Upper lobe of left lung (tissue), 6 donors: ENCODE results near the gene ST3GAL6. TPM values are rescaled to one million over a fixed set of nuclear protein-coding genes. Genes with fewer than 3 reads are reported as not detected.

Experiments used
- ATAC-seq, 2 donors: fragments of 200-7000 bp; cut with Tn5 transposase; one replicate each; pipeline ENCODE4 v1.9.1; 2022; ENCODE audit warnings: mild to moderate bottlenecking in 2 of 2, moderate library complexity in 2 of 2; ENCODE audit not compliant: low FRiP score in 2 of 2
- DNase-seq, 2 donors: peaks; one replicate each; pipeline ENCODE4 v3.0.0-alpha.2; 2019 to 2020
- H3K27ac ChIP-seq, 4 donors: fragments of 200-600 bp; sonication (generic); one replicate each; pipeline ENCODE4 v1.5.1; 2016 to 2019
- H3K27me3 ChIP-seq, 4 donors: fragments of 200-600 bp; sonication (generic); one replicate each; pipeline ENCODE4 v1.5.1; 2017 to 2019
- H3K36me3 ChIP-seq, 4 donors: fragments of 200-600 bp; sonication (generic); one replicate each; pipeline ENCODE4 v1.5.1; 2016 to 2019
- H3K4me1 ChIP-seq, 4 donors: fragments of 200-600 bp; sonication (generic); one replicate each; pipeline ENCODE4 v1.5.1; 2018 to 2019
- H3K4me3 ChIP-seq, 4 donors: fragments of 200-600 bp; sonication (generic); one replicate each; pipeline ENCODE4 v1.5.1; 2017 to 2019; ENCODE audit warnings: mild to moderate bottlenecking in 2 of 4, moderate library complexity in 1 of 4
- H3K9me3 ChIP-seq, 4 donors: fragments of 200-600 bp; sonication (generic); one replicate each; pipeline ENCODE4 v1.5.1; 2018 to 2019
- CTCF ChIP-seq, 6 experiments: fragments of 450-650 bp in 4 of 6; fragments of 200-600 bp in 2 of 6; sonication (generic) in 2 of 6; IDR thresholded peaks; one replicate each; pipeline ENCODE4 v1.5.1; 2016 to 2019; ENCODE audit warnings: antibody characterized with exemption in 6 of 6
- EP300 ChIP-seq, 4 donors: sonication (generic); formaldehyde crosslinking; IDR thresholded peaks; one replicate each; pipeline ENCODE4 v1.5.1; 2017; ENCODE audit warnings: antibody characterized with exemption in 4 of 4, control low read depth in 2 of 4
- POLR2A ChIP-seq, 4 donors: fragments of 450-650 bp; IDR thresholded peaks; one replicate each; pipeline ENCODE4 v1.5.1; 2016 to 2017; ENCODE audit warnings: antibody characterized with exemption in 4 of 4, mild to moderate bottlenecking in 2 of 4
- POLR2AphosphoS5 ChIP-seq, 2 donors: sonication (generic); formaldehyde crosslinking; IDR thresholded peaks; one replicate each; pipeline ENCODE4 v1.5.1; 2017; ENCODE audit warnings: antibody characterized with exemption in 2 of 2
- WGBS, 2 donors: methylation state at CpG; one replicate each; pipeline ENCODE4 v1.1.5; 2017 to 2018; 5-methylcytosine and 5-hydroxymethylcytosine counted together
- total RNA-seq, 6 donors: library from RNA; depleted of rRNA in 4 of 6; stranded (reverse); fragments of >200 nt in 4 of 6; gene quantifications; one replicate each; pipeline versions ENCODE4 v1.1.0 to v1.2.1, GENCODE V29; 2016 to 2021
- donor health status: DM: no; HTN: no; CAD: no; lungs with moderate emphysema.
- donor health status: DM: no; HTN: yes; CAD: no; lungs with severe emphysema.

Gene ST3GAL6
- total RNA-seq, 6 donors from 2014 or later: 11.2 to 29.3 (median 24.5) TPM

- peaks cover 4 to 27% (median 12%) of the 10 kb centered on the region in 4 donors for H3K4me1 ChIP-seq
- ATAC-seq (no peak), DNase-seq (no peak)
- TF ChIP-seq EP300 (IDR thresholded peaks at IDR 0.05) (no peak), POLR2A (IDR thresholded peaks at IDR 0.05) (no peak)
- H3K9me3 ChIP-seq: no peaks in the 10 kb centered on the region
- no peak overlapping the region for H3K4me3 ChIP-seq
- H3K36me3 ChIP-seq: no peaks in the 10 kb centered on the region
- 8 to 50% methylated on average over 2 of the region's 2 CpGs for WGBS, 2 donors
- no peak overlapping the region for H3K27ac ChIP-seq
- H3K27me3 ChIP-seq: no peaks in the 10 kb centered on the region
These were observed 25.5 kb downstream of the ST3GAL6 start for GRCh38 chr3:98788651-98789050.

GRCh38 chr3:98791341-98792325 lies 28.5 kb downstream of the ST3GAL6 start:
- no peak for ATAC-seq
- no peak overlapping the region for H3K4me3 ChIP-seq
- no peak for TF ChIP-seq CTCF (IDR thresholded peaks at IDR 0.05)
- no peak for TF ChIP-seq POLR2A (IDR thresholded peaks at IDR 0.05)
- no peak for TF ChIP-seq POLR2AphosphoS5 (IDR thresholded peaks at IDR 0.05)
- TF ChIP-seq EP300 (IDR thresholded peaks at IDR 0.05): no peak
- H3K27ac ChIP-seq: no peak overlapping the region
- no peaks in the 10 kb centered on the region for H3K9me3 ChIP-seq
- 88 to 91% methylated on average over 7 of the region's 7 CpGs for WGBS, 2 donors
- H3K27me3 ChIP-seq: no peaks in the 10 kb centered on the region
- peaks cover 0 to 4% (median 0%) of the 10 kb centered on the region in 4 donors for H3K36me3 ChIP-seq
- H3K4me1 ChIP-seq: peaks cover 0 to 1% (median 0%) of the 10 kb centered on the region in 4 donors
- DNase-seq: no peak

GRCh38 chr3:98793971-98794370 lies 30.8 kb downstream of the ST3GAL6 start:
- Histone ChIP-seq H3K36me3 (peaks cover 0 to 4% (median 0%) of the 10 kb centered on the region in 4 donors), H3K4me1 (no peaks in the 10 kb centered on the region), H3K9me3 (no peaks in the 10 kb centered on the region), H3K4me3 (no peak overlapping the region), H3K27ac (no peak overlapping the region), H3K27me3 (no peaks in the 10 kb centered on the region)
- no peak for DNase-seq
- 64 to 71% methylated on average over 3 of the region's 3 CpGs for WGBS, 2 donors
- TF ChIP-seq EP300 (IDR thresholded peaks at IDR 0.05): no peak
- TF ChIP-seq POLR2AphosphoS5 (IDR thresholded peaks at IDR 0.05): no peak
- no peak for TF ChIP-seq POLR2A (IDR thresholded peaks at IDR 0.05)
- TF ChIP-seq CTCF (IDR thresholded peaks at IDR 0.05): no peak
- no peak for ATAC-seq

GRCh38 chr3:98796334-98796733 lies 33.2 kb downstream of the ST3GAL6 start:
- DNase-seq: no peak
- H3K4me1 ChIP-seq: no peaks in the 10 kb centered on the region
- H3K27me3 ChIP-seq: no peaks in the 10 kb centered on the region
- H3K9me3 ChIP-seq: no peaks in the 10 kb centered on the region
- 71 to 80% methylated on average over 5 of the region's 5 CpGs for WGBS, 2 donors
- TF ChIP-seq EP300 (IDR thresholded peaks at IDR 0.05) (no peak), POLR2AphosphoS5 (IDR thresholded peaks at IDR 0.05) (no peak), CTCF (IDR thresholded peaks at IDR 0.05) (no peak)
- no peak for ATAC-seq
- H3K27ac ChIP-seq: no peak overlapping the region
- H3K36me3 ChIP-seq: peaks cover 0 to 10% (median 2%) of the 10 kb centered on the region in 4 donors
- H3K4me3 ChIP-seq: no peak overlapping the region

GRCh38 chr3:98797905-98798304 lies 34.8 kb downstream of the ST3GAL6 start:
- no peak for DNase-seq
- 86 to 89% methylated on average over 4 of the region's 4 CpGs for WGBS, 2 donors
- TF ChIP-seq CTCF (IDR thresholded peaks at IDR 0.05): no peak
- TF ChIP-seq EP300 (IDR thresholded peaks at IDR 0.05): no peak
- TF ChIP-seq POLR2A (IDR thresholded peaks at IDR 0.05): no peak
- TF ChIP-seq POLR2AphosphoS5 (IDR thresholded peaks at IDR 0.05): no peak
- peaks cover 0 to 10% (median 2%) of the 10 kb centered on the region in 4 donors for H3K36me3 ChIP-seq
- H3K9me3 ChIP-seq: no peaks in the 10 kb centered on the region
- H3K27me3 ChIP-seq: no peaks in the 10 kb centered on the region
- no peak for ATAC-seq
- H3K27ac ChIP-seq: no peak overlapping the region
- no peak overlapping the region for H3K4me3 ChIP-seq
- no peaks in the 10 kb centered on the region for H3K4me1 ChIP-seq
